NAMALWA (cell line): Measurements from ENCODE around the gene E2F4.

Source experiments
- DNase-seq: peaks from one replicate; pipeline ENCODE4 v3.0.0-alpha.2; 2015; ENCODE audit warnings: low spot score

Gene E2F4

GRCh38 chr16:67191995-67192681 is at the start of gene E2F4:
Gene E2F4, plus strand, starts transcription at chr16:67192155. Its CDS starts 73 bp downstream, at chr16:67192228.
- DNase-seq = peak; percentile 93

GRCh38 chr16:67142342-67142741 is 49.6 kb upstream of the E2F4 start:
- DNase-seq = no peak

DNA sequence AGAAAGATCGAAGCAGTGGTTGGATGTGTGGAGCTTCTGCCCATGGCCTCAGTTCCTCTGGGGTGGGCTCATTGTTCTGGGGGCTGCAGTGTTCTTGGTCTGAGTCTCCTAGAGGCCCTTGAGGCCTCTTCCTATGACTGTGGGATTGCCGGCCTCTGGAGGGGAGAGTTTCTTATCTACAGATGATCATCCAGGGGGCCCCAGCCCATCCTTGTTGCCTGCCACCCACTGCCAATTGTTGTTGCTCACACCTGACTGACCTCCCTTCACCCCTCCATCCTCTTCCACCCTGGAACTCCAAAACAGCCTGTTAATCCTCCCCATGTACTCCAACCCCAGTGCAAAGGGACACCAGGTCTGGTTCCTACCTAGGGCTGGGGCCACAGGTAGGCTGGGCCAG is 47.0 kb upstream of the E2F4 start:
- DNase-seq = no peak

GRCh38 chr16:67145746-67146145 is 46.2 kb upstream of the E2F4 start:
- no peak for DNase-seq

DNA sequence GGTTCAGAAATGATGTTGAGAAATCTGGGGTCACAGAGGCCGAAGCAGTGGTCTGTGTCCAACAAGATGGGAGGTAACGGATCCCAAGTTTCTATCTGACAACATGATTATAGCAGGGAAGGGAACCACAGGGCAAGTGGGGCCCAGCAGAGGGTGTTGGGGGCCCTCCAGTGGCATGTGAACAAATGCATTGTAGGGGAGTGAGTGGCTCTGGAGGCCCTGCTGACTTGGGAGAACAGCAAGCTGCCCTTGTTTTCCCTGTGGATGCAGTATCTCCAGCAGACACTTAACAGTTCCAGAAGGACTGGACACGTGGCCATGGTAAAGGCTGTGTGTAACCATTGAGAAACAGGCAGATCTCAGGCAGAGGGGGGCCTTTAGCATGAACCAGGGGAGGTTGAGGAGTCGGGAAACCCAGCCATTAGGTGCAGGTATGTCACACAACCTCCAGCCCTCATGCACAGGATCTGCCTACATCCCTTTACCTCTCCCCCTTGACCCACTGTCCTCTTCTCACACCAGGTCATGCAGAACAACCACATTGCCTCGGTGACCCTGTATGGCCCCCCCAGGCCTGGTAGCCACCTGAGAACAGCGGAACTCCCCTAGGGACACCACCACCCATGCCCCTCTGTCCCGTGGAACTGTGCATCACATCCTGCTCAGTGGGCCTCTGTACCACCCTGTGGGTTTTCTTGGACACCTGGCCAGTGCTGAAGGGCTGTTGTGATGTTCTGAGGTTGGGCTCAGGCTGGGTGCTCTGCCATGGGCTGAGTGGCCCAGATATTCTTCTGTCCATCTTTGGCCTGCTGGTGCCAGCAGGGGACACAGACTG is 45.2 kb upstream of the E2F4 start:
- no peak for DNase-seq

- no peak for DNase-seq
Observed at GRCh38 chr16:67147437-67148140, 44.4 kb upstream of the E2F4 start.

- DNase-seq = no peak
Observed at GRCh38 chr16:67148221-67148620, 43.7 kb upstream of the E2F4 start.

- no peak for DNase-seq
Observed at GRCh38 chr16:67148656-67149275, 43.2 kb upstream of the E2F4 start.

GRCh38 chr16:67149276-67150046 is 42.5 kb upstream of the E2F4 start:
- DNase-seq = no peak

DNA sequence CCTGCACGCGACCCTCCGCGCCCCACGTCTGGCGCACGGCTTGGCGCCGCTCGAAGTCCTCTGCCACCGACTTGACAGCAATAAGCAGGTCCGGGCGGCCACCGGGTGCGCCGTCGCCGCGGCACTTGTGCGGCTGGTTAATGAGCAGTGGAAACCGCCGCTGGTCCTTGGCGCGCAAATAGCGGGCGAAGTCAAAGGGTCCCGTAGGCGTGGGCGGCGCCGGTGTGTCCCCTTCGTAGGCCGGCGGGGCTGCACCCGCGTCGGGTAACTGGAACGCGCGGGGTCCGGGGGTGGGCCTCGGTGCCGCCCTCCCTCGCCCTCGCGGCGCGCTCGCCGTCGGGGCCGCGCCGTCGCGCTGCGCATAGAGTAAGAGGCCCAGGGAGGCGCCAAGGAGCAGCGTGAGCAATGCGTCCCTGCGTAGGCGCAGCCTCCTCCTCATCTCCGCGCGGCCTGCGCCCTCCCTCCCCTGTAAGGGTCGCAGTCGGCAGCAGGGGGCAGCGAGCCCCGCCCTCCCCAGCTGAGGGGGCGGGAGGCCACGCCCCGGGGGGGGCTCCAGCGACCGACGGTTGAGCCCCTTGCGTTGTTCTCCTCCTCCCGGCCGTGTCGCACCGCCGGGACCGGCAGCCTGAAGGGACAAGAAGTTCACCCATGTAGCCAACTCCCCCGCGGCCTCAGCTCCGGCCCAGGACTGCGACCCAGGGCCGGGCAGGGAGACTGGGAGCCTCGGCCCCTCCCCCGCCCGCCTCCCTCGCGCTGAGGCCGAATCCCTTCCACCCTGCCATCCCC is 41.7 kb upstream of the E2F4 start:
- no peak for DNase-seq

GRCh38 chr16:67150833-67151396 is 41.0 kb upstream of the E2F4 start, which contains the start of gene B3GNT9:
Gene B3GNT9, minus strand, starts transcription at chr16:67150998. Its CDS starts 513 bp downstream, at chr16:67150485.
- no peak for DNase-seq

DNA sequence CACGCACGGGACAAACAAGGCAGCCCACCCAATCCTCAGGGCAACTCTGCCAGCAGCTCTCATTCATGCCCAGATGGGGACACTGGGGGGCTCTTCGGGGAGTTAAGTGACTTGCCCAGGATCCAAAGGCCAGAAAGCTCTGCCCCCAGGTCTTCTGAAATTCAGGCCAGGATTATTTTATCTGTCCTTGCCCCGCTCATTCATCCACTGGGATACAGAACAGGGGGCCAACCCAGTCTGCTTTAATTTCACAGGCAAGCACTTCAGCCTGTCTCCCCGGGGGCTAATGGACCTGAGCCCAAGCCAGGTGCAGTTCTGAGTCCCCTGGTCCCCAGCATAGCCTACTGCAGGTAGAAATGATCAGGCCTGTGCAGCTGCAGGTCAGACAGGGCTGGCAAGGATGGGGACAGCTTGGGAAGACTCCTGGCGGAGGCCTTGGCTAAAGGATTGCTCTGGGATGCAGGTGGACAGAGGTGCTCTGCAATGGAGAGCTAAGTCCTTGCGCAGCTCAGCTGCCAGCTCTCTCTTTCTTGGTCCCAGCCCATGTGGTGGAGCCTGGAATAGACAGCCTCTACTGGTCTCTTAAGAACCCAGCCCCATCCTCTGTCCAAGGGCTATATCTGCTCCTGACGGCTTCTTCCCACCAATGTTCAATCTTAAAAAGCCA is 40.4 kb upstream of the E2F4 start:
- no peak for DNase-seq

DNA sequence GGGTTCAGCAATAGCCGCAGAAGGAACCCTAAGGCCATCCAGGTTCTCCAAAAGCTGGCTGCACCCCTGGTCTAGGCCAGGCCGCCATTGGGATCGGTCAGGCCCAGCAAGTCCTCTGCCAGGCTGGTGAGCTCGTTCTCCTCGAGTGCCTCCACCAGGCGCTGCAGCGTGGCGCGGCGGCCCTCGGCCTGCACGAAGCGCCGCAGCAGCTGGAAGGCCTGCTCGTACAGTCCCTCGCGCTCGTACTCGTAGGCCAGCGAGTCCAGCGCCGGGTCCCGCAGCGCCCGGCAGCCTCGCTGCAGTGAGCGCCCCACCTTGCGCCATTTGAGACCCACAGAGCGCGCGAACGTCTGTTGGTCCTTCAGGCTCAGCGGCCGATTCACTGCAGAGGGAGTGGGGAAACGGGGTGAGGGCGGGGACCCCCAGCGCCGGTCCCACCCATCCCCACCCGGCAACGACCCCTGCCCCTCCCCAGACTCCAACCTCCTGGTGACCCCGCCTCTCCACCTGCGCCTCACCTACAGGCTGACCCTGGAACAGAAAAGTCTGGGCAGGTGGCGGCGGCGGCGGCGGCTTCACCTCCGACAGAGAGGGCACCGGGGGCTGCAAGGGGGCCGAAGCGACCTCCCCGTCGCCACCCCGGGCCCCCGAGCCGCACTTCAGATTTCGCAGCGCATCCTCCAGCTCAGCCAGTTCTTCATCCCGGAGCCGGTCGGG is 37.2 kb upstream of the E2F4 start:
- no peak for DNase-seq

- peak; percentile 88 for DNase-seq
Observed at GRCh38 chr16:67155295-67156142, 36.4 kb upstream of the E2F4 start.

GRCh38 chr16:67156143-67156844 is 35.7 kb upstream of the E2F4 start:
- peak; percentile 31 for DNase-seq

DNA sequence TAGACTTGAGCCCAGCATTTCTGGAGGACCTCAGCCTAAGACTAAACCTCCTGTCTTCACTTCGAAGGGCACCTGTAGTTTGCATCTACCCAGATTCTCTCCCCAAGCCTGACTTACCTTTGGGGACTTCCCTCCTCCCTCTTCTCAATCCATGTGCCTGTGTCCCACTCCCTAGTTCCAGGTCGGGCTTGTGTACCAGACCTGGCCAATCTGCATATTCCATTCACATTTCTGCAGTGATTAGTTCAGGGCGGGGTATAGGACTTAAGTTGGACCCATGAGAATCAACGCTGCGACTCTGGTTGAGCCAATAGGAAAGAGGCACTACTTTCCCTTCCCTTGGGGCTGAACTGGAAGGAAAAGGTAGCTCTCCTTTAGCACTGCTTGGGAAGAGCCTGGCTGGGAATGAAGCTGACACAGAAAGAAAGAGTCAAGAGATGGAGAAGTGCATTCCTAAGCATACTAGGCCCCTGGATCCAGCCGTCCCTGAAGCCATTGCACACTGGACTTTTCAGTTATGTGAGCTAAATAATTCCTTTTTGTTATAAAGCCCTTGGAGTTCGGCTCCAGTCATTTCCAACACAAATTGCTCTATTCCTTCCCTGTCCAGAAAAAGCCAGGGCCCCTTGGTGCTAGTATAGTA is 34.7 kb upstream of the E2F4 start:
- no peak for DNase-seq
